HEK293 (cell line): ENCODE data around the gene KLF13.

ENCODE experiments used
- CTCF ChIP-seq: fragments of 450-650 bp; formaldehyde crosslinking; IDR thresholded peaks from 2 replicates; pipeline ENCODE4 v1.5.1; 2016; ENCODE audit warnings: missing biosample characterization, missing genetic modification characterization
- ZNF138 ChIP-seq: fragments of 450-650 bp; formaldehyde crosslinking; IDR thresholded peaks from 2 replicates; pipeline ENCODE4 v1.5.1; 2016; ENCODE audit warnings: missing biosample characterization, missing genetic modification characterization, borderline replicate concordance
- ZNF473 ChIP-seq: fragments of 450-650 bp; formaldehyde crosslinking; IDR thresholded peaks from 2 replicates; pipeline ENCODE4 v1.5.1; 2017; ENCODE audit warnings: missing biosample characterization, missing genetic modification characterization

DNA sequence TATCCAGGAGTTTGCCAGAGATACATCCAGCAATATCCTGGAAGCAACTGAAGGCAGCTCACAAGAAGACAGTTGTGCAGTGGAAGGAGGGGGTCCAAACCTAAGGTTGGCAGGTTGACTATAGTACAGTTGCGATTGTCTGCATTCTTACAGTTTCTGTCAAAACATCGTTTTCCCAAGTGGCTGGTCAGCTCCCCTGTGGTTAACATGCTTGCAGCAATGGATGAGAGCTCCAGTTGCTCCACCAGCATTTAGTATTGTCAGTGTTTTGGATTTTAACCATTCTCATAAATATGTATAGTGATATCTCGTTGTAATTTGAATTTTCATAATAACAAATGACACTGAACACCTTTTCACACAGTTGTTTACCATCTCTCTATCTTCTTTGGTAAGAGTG, 31.5 kb downstream of the KLF13 start:
- TF ChIP-seq ZNF473 (tag by site-specific recombination) (no peak), ZNF138 (tag by site-specific recombination) (no peak), CTCF (no peak)
